Left ventricle myocardium inferior (tissue), 1 donor: Measurements from ENCODE around the gene ACAD11. TPM values are rescaled to one million over a fixed set of nuclear protein-coding genes. Genes with fewer than 3 reads are reported as not detected.
A peak's percentile ranks its signal among the peaks of the same experiment; 100 is the strongest.

Experiments
- DNase-seq: peaks from one replicate; pipeline ENCODE4 v3.0.0-alpha.2; 2020
- H3K27ac ChIP-seq: fragments of 200-600 bp; replicated peaks from 2 replicates; pipeline ENCODE4 v1.8.0; 2021
- H3K27me3 ChIP-seq: fragments of 200-600 bp; 2 replicates; pipeline ENCODE4 v1.8.0; 2021; ENCODE audit warnings: low read depth
- H3K36me3 ChIP-seq: fragments of 200-600 bp; 2 replicates; pipeline ENCODE4 v1.8.0; 2021
- H3K4me1 ChIP-seq: fragments of 200-600 bp; 2 replicates; pipeline ENCODE4 v1.8.0; 2021
- H3K4me3 ChIP-seq: fragments of 200-600 bp; 2 replicates; pipeline ENCODE4 v1.8.0; 2021; ENCODE audit warnings: mild to moderate bottlenecking, moderate library complexity
- H3K9me3 ChIP-seq: fragments of 200-600 bp; replicated peaks from 2 replicates; pipeline ENCODE4 v1.8.0; 2021
- intact Hi-C: fragments of 100-400 bp; cut with micrococcal nuclease; formaldehyde crosslinking; loops from one replicate; pipeline ENCODE4 v1.11.0; 2022
- total RNA-seq: library from RNA; stranded (reverse); fragmentation: NEBNext Ultra II Directional; extraction: Animal tissue kit (Norgen Biotek cat#: 25700); gene quantifications from one replicate; pipeline ENCODE4 v1.2.1, GENCODE V29; 2021
- TF ChIP-seq, protein P1 (sequence below): fragments of 200-600 bp; IDR thresholded peaks from 2 replicates; pipeline ENCODE4 v1.8.0; 2021; ENCODE audit warnings: antibody characterized with exemption, mild to moderate bottlenecking, borderline replicate concordance
- donor health status: DM: no; HTN: yes; CAD: no; lungs with severe emphysema.

The ACAD11 gene
- total RNA-seq, 1 donor from 2014 or later = 21.5 TPM

DNA sequence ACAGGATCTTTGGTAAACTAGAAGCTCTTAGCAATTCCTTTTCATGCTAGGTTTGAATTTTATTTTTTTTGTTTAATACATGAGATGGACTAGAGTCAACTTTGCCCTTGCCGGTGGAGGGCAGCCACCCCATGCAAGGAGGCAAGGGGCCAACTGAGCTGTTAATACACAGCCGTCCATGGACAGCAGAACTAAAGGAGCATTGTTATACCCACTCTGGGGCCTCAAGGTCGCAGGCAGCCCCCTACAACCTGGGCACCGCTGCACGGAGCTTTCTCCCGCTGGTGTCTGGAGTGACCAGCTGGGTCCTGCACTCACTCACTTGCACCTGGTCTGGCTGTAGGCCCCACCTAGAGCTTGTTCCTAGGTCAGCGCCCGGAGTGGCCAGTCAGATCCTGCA is 110.4 kb downstream of the ACAD11 start:
- no peaks in the 10 kb centered on the region for H3K9me3 ChIP-seq
- peaks cover 27% of the 10 kb centered on the region for H3K4me1 ChIP-seq
- H3K36me3 ChIP-seq = no peaks in the 10 kb centered on the region
- intact Hi-C loops = no loop called here
- H3K27ac ChIP-seq = no peak overlapping the region
- H3K4me3 ChIP-seq = no peak overlapping the region
- DNase-seq = no peak
- no peaks in the 10 kb centered on the region for H3K27me3 ChIP-seq
- TF ChIP-seq, protein P1, sequence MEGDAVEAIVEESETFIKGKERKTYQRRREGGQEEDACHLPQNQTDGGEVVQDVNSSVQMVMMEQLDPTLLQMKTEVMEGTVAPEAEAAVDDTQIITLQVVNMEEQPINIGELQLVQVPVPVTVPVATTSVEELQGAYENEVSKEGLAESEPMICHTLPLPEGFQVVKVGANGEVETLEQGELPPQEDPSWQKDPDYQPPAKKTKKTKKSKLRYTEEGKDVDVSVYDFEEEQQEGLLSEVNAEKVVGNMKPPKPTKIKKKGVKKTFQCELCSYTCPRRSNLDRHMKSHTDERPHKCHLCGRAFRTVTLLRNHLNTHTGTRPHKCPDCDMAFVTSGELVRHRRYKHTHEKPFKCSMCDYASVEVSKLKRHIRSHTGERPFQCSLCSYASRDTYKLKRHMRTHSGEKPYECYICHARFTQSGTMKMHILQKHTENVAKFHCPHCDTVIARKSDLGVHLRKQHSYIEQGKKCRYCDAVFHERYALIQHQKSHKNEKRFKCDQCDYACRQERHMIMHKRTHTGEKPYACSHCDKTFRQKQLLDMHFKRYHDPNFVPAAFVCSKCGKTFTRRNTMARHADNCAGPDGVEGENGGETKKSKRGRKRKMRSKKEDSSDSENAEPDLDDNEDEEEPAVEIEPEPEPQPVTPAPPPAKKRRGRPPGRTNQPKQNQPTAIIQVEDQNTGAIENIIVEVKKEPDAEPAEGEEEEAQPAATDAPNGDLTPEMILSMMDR = no peak

GRCh38 chr3:132545471-132545870 is 114.1 kb downstream of the ACAD11 start:
- DNase-seq = no peak
- H3K9me3 ChIP-seq = no peaks in the 10 kb centered on the region
- H3K36me3 ChIP-seq = peaks cover 17% of the 10 kb centered on the region
- peak overlapping the region; percentile 0 for H3K27ac ChIP-seq
- peaks cover 10% of the 10 kb centered on the region for H3K4me1 ChIP-seq
- H3K27me3 ChIP-seq = no peaks in the 10 kb centered on the region
- H3K4me3 ChIP-seq = no peak overlapping the region
- TF ChIP-seq, protein P1 = no peak
- intact Hi-C loops = no loop called here

DNA sequence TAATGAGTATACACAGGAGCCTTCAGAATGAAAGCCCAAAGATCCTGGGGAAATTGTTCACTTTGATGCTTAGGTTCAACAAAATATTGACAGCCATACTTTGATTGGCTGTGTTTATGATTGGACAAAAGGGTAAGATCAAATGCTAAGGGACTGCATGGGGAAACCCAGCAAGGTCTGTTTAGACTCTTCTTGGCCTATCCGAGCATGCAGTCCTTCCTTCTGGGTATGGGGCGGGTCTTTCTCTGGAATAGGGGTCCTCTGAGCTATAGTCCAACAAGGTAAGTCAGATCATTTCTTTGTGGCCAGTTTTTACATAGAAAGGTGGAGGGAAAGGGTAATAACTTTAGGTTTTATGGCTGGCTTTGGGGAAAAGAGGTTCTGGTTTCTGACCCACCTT is 115.5 kb downstream of the ACAD11 start:
- no peak overlapping the region for H3K4me3 ChIP-seq
- TF ChIP-seq, protein P1 = no peak
- intact Hi-C loops = no loop called here

GRCh38 chr3:132543011-132543739 is 116.4 kb downstream of the ACAD11 start:
- H3K4me1 ChIP-seq = no peaks in the 10 kb centered on the region
- peaks cover 40% of the 10 kb centered on the region for H3K36me3 ChIP-seq
- H3K4me3 ChIP-seq = no peak overlapping the region
- H3K9me3 ChIP-seq = no peaks in the 10 kb centered on the region
- no peaks in the 10 kb centered on the region for H3K27me3 ChIP-seq
- no peak for DNase-seq
- intact Hi-C loops = no loop called here
- TF ChIP-seq, protein P1 = no peak
- H3K27ac ChIP-seq = no peak overlapping the region

More for the DNA sequence above, 115.5 kb downstream of the ACAD11 start:
- Histone ChIP-seq H3K27me3 (no peaks in the 10 kb centered on the region), H3K27ac (no peak overlapping the region), H3K4me1 (no peaks in the 10 kb centered on the region), H3K9me3 (no peaks in the 10 kb centered on the region), H3K36me3 (peaks cover 30% of the 10 kb centered on the region)
- no peak for DNase-seq

- no peak overlapping the region for H3K27ac ChIP-seq
- H3K9me3 ChIP-seq = no peaks in the 10 kb centered on the region
- intact Hi-C loops = no loop called here
- H3K4me3 ChIP-seq = no peak overlapping the region
- TF ChIP-seq, protein P1 = no peak
- no peaks in the 10 kb centered on the region for H3K27me3 ChIP-seq
- H3K36me3 ChIP-seq = peaks cover 45% of the 10 kb centered on the region
- DNase-seq = no peak
- no peaks in the 10 kb centered on the region for H3K4me1 ChIP-seq
Observed at GRCh38 chr3:132542577-132542976, 117.0 kb downstream of the ACAD11 start.
